Psoas muscle (tissue), 8 donors: ENCODE data around the gene C8G. TPM values are rescaled to one million over a fixed set of nuclear protein-coding genes. Genes with fewer than 3 reads are reported as not detected.

Experiments used
- ATAC-seq, 4 donors: fragments of 200-7000 bp; cut with Tn5 transposase; one replicate each; pipeline ENCODE4 v1.9.1; 2020; ENCODE audit warnings: moderate library complexity in 3 of 4, mild to moderate bottlenecking in 2 of 4
- DNase-seq, 2 donors: peaks; one replicate each; pipeline ENCODE4 v3.0.0-alpha.2; 2020
- H3K27ac ChIP-seq: fragments of 200-600 bp; one replicate; pipeline ENCODE4 v1.8.0; 2022
- H3K27me3 ChIP-seq, 3 donors: fragments of 200-600 bp in 1 of 3; one replicate each; pipeline versions ENCODE4 v1.6.1 to v1.8.0; 2013 to 2022; ENCODE audit warnings: low read length in 2 of 3, mild to moderate bottlenecking in 2 of 3, moderate library complexity in 1 of 3; ENCODE audit not compliant: insufficient read depth in 3 of 3
- H3K36me3 ChIP-seq, 2 donors: fragments of 200-600 bp in 1 of 2; one replicate each; pipeline versions ENCODE4 v1.6.1 to v1.8.0; 2013 to 2022; ENCODE audit warnings: low read depth in 1 of 2, mild to moderate bottlenecking in 1 of 2, moderate library complexity in 1 of 2; ENCODE audit not compliant: insufficient read depth in 1 of 2
- H3K4me1 ChIP-seq: fragments of 200-600 bp; one replicate; pipeline ENCODE4 v1.8.0; 2022
- H3K4me3 ChIP-seq: fragments of 200-600 bp; one replicate; pipeline ENCODE4 v1.8.0; 2022; ENCODE audit warnings: mild to moderate bottlenecking
- H3K9me3 ChIP-seq: fragments of 200-600 bp; one replicate; pipeline ENCODE4 v1.8.0; 2022
- WGBS, 3 donors: extraction: QIAGEN DNeasy Blood & Tissue Kit; methylation state at CpG; one replicate each; pipeline versions ENCODE4 v1.1.6 to v1.1.7; 2013; 5-methylcytosine and 5-hydroxymethylcytosine counted together
- intact Hi-C, 2 donors: fragments of 100-400 bp; cut with DNase I; formaldehyde crosslinking; loops; one replicate each; pipeline versions ENCODE4 v1.11.0 to v1.14.2; 2022
- polyA plus RNA-seq, 3 donors: library from polyadenylated mRNA; stranded (reverse); fragments of 200-250 nt; gene quantifications; one replicate each; pipeline ENCODE4 v1.2.3, GENCODE V29; 2013
- total RNA-seq, 4 donors: library from RNA; stranded (reverse); fragmentation: NEBNext Ultra II Directional in 2 of 4; extraction: Animal tissue kit (Norgen Biotek cat#: 25700) in 2 of 4; gene quantifications; one replicate each; pipeline versions ENCODE4 v1.2.1 to v1.2.4, GENCODE V29; 2021 to 2023
- TF ChIP-seq, protein P1 (sequence below): fragments of 200-600 bp; IDR thresholded peaks from one replicate; pipeline ENCODE4 v1.8.0; 2022; ENCODE audit warnings: antibody characterized with exemption
- donor health status: healthy with polysubstance abuse.
- donor health status: DM: no; HTN: no; CAD: no; lungs with moderate emphysema.
- donor health status: Bipolar disorder and iron deficiency.
- donor health status: healthy.
- donor health status: DM: yes; HTN: yes; CAD: no.
- donor health status: DM: no; HTN: no; CAD: no.
- donor health status: DM: no; HTN: no; CAD: no.
- donor health status: DM: yes; HTN: yes; CAD: no.

C8G gene
- total and polyA plus RNA-seq, 7 donors, result 1.7 to 7.9 (median 5.1) TPM

DNA sequence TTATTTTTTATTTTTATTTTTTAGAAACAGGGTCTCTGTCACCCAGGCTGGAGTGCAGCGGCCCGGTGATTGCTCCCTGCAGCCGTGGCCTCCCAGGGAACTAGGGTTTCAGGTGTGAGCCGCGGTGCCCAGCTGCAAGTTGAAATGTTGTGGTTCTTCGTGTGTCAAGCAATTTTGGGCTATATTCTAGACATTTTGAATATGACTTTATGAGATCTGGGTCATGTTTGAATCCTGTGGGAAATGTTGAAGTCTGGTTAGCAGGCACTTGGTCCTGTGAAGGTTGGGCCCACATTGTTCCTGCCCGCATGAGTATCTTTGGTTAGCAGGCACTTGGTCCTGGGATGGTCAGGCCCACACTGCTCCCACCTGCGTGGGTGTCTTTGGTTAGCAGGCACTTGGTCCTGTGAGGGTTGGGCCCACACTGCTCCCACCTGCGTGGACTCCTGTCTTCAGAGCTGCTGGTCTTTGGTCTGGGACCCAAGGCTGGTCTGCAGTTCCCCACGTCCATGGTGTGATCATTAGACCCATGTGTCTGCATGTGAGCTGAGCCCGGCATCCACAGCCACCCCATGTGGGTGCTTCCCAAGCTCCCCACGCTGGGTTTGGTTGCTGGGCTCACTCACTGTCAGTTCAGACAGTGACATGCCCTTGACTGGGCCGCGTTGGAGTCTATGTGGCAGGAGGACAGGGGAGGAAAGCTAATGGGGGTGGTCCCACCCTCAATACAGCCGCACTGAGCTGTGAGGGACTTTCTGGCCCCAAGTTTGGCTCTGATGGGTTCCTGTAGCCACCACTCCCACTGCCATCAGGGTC lies 7.6 kb upstream of the C8G start:
- peaks cover 25% of the 10 kb centered on the region for H3K4me1 ChIP-seq
- ATAC-seq (no peak), DNase-seq (peak in 1 of 2 donors; percentile 46)
- H3K4me3 ChIP-seq, result no peak overlapping the region
- H3K27ac ChIP-seq, result peak overlapping the region; percentile 94
- peaks cover 18 to 27% of the 10 kb centered on the region in 2 donors for H3K36me3 ChIP-seq
- no peaks in the 10 kb centered on the region for H3K27me3 ChIP-seq
- intact Hi-C loops, result no loop called here
- TF ChIP-seq, protein P1, sequence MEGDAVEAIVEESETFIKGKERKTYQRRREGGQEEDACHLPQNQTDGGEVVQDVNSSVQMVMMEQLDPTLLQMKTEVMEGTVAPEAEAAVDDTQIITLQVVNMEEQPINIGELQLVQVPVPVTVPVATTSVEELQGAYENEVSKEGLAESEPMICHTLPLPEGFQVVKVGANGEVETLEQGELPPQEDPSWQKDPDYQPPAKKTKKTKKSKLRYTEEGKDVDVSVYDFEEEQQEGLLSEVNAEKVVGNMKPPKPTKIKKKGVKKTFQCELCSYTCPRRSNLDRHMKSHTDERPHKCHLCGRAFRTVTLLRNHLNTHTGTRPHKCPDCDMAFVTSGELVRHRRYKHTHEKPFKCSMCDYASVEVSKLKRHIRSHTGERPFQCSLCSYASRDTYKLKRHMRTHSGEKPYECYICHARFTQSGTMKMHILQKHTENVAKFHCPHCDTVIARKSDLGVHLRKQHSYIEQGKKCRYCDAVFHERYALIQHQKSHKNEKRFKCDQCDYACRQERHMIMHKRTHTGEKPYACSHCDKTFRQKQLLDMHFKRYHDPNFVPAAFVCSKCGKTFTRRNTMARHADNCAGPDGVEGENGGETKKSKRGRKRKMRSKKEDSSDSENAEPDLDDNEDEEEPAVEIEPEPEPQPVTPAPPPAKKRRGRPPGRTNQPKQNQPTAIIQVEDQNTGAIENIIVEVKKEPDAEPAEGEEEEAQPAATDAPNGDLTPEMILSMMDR, result no peak
- 90 to 97% (median 93%) methylated on average over 15 of the region's 15 CpGs for WGBS, 3 donors
- H3K9me3 ChIP-seq, result no peaks in the 10 kb centered on the region

DNA sequence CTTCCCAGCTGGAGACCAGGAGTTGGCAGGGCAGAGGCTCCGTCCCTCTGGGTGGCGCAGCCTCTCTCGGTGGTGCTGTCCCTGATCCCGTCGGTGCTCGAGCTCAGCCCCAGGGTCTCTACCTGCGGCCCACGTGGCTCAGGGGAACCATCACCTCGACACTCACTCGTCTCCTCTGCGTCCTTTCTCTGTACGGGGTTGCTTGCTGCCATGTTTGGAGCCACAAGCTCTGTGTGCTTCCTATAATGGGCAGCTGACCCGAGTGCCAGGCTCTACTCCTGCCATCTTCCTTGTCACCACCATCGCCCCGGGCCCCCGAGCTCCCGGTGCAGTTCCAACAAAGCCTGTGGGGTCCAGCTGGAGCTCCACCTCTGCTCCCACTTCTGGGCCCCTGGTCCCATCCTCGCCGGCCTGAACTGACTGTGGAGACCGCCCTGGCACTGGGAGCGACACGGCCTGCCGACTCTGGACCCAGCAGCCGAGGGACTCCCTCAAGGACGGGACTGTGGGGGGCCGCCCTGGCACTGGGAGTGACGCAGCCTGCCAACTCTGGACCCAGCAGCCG lies 5.5 kb upstream of the C8G start:
- intact Hi-C loops, result no loop called here
- WGBS, 3 donors, result 62 to 70% (median 63%) methylated on average over 28 of the region's 28 CpGs
- DNase-seq, result peak in 1 of 2 donors; percentile 62
- Histone ChIP-seq H3K4me3 (no peak overlapping the region), H3K4me1 (peaks cover 29% of the 10 kb centered on the region), H3K27me3 (no peaks in the 10 kb centered on the region), H3K9me3 (no peaks in the 10 kb centered on the region), H3K27ac (peak overlapping the region; percentile 94), H3K36me3 (peaks cover 23 to 36% of the 10 kb centered on the region in 2 donors)
- peak in 1 of 4 donors; percentile 1 for ATAC-seq
- TF ChIP-seq, protein P1, result no peak

- Histone ChIP-seq H3K27ac (peak overlapping the region; percentile 94), H3K27me3 (no peaks in the 10 kb centered on the region), H3K36me3 (peaks cover 23 to 36% of the 10 kb centered on the region in 2 donors), H3K4me3 (peak overlapping the region; percentile 50), H3K4me1 (peaks cover 29% of the 10 kb centered on the region), H3K9me3 (no peaks in the 10 kb centered on the region)
- 26 to 36% (median 29%) methylated on average over 16 of the region's 16 CpGs for WGBS, 3 donors
- TF ChIP-seq, protein P1, result no peak
- intact Hi-C loops, result loop anchor here in 1 of 2 donors (5.0 kb wide), 3 partner anchors 38 to 93 kb away; partner anchors contain the start of genes EDF1 and PHPT1
- peak; percentile 81 to 83 (median 82) for ATAC-seq
- peak; percentile 84 to 94 for DNase-seq
Measured at GRCh38 chr9:136939996-136940525, 5.0 kb upstream of the C8G start.

DNA sequence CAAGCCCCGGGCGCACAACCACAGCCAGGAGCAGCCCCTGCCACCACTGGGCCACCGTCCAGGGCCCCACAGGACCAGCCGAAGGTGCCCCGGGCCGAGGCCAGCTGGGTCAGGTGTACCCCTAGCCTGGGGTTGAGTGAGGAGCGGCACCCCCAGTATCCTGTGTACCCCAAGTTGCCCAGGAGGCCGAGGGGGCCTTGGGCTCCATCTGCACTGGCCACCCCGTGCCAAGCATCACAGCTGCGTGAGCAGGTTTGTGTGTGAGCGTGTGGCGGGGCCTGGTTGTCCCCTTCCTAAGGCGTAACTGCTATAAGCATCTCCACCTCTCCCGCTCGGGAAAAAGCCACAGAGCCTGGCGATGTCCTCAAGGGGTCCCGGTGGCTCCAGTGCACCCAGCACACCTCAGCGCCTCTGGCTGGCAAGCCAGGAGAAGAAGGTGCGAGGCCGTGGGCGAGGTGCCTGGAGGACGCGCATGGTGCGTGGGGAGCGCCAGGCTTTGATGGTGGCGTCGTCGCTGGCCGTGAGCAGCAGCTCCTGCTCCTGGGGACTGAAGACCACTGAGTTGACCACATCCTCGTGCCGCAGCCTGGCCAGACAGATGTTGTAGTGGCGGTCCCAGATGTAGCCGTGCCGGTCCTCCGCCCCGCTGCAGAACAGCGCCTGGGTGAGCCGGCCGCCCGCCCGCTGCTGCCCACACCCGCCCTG lies 4.4 kb upstream of the C8G start:
- Histone ChIP-seq H3K27ac (peak overlapping the region; percentile 94), H3K36me3 (peaks cover 23 to 36% of the 10 kb centered on the region in 2 donors), H3K27me3 (no peaks in the 10 kb centered on the region), H3K4me3 (peak overlapping the region; percentile 50), H3K4me1 (peaks cover 29% of the 10 kb centered on the region), H3K9me3 (no peaks in the 10 kb centered on the region)
- DNase-seq, result peak in 1 of 2 donors; percentile 55
- ATAC-seq, result peak in 1 of 4 donors; percentile 0
- WGBS, 3 donors, result 74 to 84% (median 74%) methylated on average over 42 of the region's 42 CpGs
- TF ChIP-seq, protein P1, result no peak
- intact Hi-C loops, result loop anchor here in 1 of 2 donors (5.0 kb wide), 3 partner anchors 38 to 93 kb away; partner anchors contain the start of genes EDF1 and PHPT1
